SK-MEL-5 (cell line): ENCODE measurements around the gene ZNF275. TPM values are rescaled to one million over a fixed set of nuclear protein-coding genes. Genes with fewer than 3 reads are reported as not detected.
"Not testable (repeated sequence)": the region's sequence is repeated elsewhere in the genome, so short reads cannot be mapped to it uniquely, and the experiment has no call there.

ENCODE experiments used
- DNase-seq: peaks from one replicate; pipeline ENCODE4 v3.0.0-alpha.2; 2016; ENCODE audit warnings: low read depth, low spot score
- in situ Hi-C: cut with HindIII; loops from 2 replicates; pipeline ENCODE4 v1.10.0; 2016; ENCODE audit warnings: low sequenced_read_pairs, high pct_unique_total_duplicates, low pct_unique_long_range_greater_than_20kb
- polyA plus RNA-seq, 2 experiments: library from polyadenylated mRNA; depleted of rRNA; stranded (reverse); fragments of >200 nt; gene quantifications; 2 replicates each; pipeline ENCODE4 v1.2.3, GENCODE V29; 2015
- total RNA-seq: library from RNA; depleted of rRNA; stranded (reverse); fragments of >200 nt; shearing (Covaris generic); gene quantifications from 2 replicates; pipeline ENCODE4 v1.2.3, GENCODE V29; 2014; rRNA removed

Gene ZNF275, protein sequence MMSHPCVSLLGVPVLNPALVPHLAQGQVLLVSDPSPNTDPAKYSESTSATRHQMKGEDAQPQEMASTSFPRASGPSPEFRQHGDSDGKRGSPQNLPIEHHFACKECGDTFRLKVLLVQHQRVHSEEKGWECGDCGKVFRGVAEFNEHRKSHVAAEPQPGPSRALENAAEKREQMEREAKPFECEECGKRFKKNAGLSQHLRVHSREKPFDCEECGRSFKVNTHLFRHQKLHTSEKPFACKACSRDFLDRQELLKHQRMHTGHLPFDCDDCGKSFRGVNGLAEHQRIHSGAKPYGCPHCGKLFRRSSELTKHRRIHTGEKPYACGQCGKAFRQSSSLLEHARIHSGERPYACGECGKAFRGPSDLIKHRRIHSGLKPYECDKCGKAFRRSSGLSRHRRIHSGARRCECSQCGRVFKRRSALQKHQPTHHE
- total RNA-seq = 8.5 and 9.1 TPM in 2 replicates
- 9.5 and 13.3 TPM in 2 replicates for polyA plus RNA-seq (2015; cell fraction: cytosol; rRNA removed)
- polyA plus RNA-seq (2015; cell fraction: nucleus; rRNA removed) = 10.9 and 13.7 TPM in 2 replicates

DNA sequence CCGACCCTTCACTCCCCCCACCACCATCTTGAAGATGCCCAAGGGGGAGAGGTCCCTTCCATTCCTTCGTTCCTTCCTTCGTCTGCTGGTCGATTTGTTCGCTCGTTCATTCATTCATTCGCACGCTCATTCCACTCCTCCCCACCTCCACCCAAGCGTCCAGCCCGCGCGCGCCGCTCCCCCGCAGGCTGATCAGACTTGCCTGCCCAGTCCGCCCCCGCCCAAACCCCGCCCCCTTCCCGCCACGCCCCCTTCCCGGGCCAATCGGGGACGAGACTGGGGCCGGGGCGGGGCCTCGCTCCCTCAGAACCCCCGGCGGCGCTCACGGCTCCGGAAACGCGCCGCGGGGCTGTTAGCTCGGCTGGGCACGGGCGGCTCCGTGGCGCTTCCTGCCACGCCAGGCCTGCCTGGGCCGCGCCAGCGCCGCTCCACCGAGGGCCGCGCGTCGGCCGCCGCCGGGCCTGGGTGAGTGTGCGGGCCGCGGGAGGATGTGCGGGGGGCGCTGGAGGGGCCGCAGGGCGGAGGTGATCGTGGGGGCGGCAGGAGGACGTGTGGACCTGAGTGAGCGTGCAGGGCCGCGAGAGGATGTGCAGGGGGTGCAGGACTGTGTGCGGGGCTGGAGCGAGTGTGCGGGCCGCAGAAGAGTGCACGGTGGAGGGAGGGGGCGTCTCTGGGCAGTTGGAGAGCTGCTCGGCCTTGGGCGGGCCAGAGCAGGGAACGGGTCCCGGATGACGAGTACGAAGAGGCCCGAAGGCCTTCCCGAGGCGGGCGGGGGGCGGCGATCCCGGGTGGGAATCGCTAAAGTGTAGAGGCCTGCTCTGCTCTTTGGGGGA is at the start of gene ZNF275:
Gene ZNF275, plus strand, starts transcription at position 333 of the 833 bp plus-strand sequence. CDS start 2,527 bp downstream, outside the sequence.
- in situ Hi-C loops = no loop called here

DNA sequence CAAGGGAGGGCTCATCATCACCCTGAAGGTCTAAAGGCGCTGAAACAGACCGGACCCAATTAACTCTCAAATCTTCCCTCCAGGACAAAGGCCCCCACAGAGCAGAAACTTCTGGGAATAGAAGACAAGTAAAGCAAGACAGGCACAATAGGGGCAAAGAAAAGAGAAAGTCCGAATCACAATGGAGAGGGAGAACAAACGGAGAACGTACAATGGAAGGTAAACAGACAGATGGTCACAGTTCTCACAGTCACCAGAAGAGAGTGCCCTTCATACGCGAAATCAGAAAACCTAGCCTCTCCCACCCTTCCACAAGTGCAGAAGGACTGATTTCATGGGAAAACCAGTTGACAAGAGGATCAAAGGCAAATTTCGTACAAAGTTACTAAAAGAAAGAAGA is 48.3 kb upstream of the ZNF275 start:
- in situ Hi-C loops, DNase-seq: not testable (repeated sequence)

More for the DNA sequence above, at the start of gene ZNF275:
- DNase-seq = peak; percentile 57

DNA sequence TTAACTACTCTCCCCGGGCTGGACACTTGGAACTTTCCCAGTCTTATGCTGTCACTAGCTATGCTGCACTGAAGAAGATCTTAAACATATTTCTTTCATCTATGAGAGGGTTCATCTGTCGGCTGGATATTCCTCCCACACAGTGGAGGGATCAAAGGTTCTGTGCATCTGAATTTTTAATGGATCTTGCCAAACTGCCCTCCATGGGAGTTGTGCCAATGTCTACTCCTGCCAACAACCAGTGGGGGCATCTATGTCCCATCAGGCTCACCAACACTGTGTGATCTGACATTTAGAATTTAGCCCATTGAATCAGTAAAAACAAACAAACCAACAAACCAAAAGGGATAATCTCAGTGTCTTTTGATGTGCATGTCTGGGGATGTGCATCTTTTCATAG is 45.1 kb upstream of the ZNF275 start:
- DNase-seq, in situ Hi-C loops: not testable (repeated sequence)

DNA sequence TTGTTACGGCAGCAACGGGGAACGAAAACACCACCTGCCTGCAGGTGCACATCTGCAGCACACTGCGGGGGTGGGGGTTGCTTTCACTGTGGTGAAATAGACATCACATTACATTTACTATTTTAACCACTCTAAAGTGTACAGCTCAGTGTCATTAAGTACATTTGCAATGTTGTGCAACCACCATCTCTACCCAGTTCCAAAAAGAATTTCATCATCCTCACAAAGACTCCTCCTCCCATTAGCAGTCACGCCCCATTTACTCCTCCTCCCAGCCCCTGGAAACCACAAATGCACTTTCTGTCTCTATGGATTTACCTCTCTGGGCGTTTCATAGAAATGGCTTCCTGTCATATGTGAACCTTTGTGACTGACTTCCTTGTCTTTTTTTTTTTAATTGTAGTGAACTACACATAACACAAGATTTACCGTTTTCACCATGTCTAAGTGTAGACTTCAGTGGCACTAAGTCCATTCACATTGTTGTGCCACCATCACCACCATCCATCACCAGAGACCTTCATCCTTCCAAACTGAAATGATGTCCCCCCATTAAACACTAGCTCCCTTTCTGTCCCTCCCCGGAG is 40.4 kb upstream of the ZNF275 start:
- in situ Hi-C loops, DNase-seq: not testable (repeated sequence)

DNA sequence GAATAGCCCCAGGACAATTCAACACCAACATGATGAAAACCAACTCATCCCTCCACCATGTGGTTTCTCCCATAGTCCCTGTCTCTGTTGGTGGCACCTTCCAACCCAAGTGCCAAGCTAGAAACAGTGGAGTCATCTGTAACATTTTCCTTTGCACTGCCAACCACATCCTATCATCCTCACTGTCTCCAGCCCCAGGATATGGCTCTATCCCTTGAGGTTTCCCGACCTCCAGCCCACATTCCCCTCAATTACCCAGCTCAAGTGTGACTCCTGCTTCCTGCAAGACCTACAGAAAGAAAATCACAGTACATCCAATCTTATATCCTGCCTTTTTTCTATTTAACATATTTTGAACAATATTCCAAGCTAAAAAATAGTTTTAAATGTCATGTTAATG is 36.6 kb upstream of the ZNF275 start:
- in situ Hi-C loops = no loop called here
- DNase-seq = peak; percentile 7

DNA sequence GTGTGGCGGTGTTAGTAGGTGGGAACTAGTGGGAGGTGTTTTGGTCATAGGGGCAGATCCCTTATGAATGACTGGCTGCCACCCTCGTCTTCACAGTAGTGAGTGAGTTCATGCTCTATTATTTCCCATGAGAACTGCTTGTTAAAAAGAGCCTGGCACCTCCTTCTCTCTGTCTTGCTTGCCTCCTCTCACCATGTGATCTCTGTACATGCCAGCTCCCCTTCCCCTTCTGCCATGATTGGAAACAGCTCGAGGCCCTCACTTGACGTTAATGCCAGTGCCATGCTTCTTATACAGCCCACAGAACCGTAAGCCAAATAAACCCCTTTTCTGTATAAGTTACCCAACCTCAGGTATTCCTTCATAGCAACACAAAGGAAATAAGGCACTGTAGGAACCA is 34.1 kb upstream of the ZNF275 start:
- in situ Hi-C loops = no loop called here
- no peak for DNase-seq

DNA sequence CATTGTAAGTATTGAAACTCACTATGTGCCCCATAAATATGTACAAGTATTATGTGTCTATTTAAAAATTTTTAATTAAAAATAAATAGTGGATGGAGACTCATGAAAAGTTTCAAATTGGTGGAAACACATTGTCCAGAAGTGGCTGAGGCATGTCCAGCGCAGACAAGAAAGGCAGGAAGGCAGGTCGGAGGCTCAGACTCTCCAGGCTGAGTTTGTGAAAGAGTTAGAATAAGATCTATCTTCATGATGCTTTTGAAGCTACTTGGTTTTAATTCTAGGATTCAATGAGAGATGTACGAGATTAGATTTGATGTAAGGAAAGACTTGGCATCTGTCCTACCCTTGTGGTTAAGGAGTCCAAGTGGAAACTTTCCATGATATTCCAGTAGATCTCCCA is 32.2 kb upstream of the ZNF275 start:
- DNase-seq = no peak
- in situ Hi-C loops = no loop called here

DNA sequence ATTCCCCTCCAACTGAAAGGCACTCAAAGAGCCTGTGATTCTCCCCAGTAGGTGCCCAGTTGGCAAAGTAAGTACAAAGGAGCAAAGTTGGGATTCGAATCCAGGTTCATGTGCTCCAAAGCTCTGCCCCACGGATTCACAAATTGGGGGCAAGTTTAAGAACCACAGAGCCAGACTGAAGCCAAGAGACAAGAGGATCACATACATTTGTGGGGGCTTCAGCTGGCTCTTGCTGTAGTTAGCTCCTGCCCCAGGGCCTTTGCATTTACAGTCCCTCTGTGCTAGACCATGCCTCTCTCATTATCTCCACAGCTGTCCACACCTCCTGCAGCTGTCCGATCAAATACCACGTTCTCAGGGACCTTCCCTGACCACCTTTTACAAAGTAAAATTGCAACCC is 31.2 kb upstream of the ZNF275 start:
- DNase-seq = no peak
- in situ Hi-C loops = no loop called here

DNA sequence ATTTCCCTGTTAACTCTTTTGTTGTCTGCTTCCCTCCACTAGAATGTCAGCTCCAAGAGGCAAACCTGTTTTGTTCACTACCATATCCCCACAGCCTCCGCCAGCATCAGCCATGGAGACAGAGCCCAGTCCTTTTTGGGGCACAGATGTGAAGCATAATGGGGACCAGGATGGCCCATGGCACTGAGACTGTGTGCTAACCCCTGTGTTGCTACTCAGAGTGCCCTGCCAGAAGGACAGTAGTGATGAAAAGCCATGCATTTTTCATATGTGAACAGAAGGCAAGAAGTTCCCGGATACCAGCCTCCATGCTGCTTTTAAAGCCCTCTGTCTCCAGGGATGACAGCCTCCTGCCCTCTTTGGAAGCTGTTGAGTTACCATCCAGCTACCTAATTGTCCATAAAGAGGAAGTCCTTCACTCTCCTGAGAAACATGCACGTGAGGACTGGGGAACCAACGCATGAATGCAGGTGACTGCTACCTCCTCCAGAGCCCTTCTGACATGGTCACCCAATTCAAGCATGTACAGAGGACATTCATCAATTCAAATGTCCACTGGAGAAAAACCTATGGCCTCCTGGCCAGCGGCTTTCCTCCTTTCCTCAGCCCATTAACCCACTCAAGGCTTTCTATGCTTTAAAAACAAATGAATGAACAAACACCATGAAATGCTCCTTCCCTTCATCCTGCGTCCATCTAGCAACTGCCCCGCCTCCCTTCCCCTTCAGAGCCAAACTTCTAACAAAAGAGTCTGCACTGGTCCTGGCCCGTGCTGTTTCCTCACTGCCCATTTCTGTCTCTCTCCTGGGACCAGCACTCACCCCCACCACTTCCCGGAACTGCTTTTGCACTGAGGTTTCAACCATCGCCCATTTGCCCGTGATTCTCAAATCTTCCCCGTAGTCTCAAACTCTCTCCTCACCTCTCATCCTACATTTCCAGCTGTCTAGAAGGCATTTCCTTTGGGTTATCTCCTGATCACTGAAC is 30.4 kb upstream of the ZNF275 start:
- in situ Hi-C loops = no loop called here

DNA sequence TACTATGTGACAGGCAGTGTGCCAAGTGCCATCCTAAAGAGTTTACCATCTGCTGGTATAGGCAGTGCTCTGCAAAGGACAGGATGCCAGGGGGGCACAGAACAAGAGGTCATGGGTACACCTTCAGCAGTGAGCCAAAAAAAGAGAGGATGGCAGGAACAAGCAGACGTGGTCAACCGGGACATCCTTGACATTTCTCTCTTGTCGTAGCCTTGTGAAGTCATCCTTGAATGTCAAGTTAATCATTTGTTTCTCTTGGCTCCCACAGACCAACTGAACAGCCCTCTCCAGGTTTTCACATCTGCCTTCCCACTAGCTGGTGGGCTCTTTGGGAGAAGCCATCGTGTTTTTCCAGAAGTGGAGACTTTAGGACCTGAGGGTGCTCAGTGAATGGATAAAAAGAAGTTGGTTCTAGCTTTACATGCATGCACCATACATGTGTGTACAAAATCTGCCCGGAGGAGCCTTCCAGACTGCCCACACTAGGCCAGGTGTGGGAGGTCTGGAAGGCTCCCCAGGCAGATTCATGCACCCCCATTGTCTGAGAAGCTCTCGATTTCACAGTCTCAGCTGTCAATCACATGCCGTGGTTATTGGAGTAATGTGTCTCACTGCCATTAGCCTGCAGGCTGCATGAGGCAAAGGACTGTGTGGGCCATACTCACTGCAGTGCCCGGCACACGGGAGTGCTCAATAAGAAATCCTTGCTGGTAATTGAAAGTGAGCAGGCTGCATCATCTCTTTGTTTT is 28.8 kb upstream of the ZNF275 start:
- no peak for DNase-seq
- in situ Hi-C loops = no loop called here

More for the DNA sequence above, 30.4 kb upstream of the ZNF275 start:
- no peak for DNase-seq

DNA sequence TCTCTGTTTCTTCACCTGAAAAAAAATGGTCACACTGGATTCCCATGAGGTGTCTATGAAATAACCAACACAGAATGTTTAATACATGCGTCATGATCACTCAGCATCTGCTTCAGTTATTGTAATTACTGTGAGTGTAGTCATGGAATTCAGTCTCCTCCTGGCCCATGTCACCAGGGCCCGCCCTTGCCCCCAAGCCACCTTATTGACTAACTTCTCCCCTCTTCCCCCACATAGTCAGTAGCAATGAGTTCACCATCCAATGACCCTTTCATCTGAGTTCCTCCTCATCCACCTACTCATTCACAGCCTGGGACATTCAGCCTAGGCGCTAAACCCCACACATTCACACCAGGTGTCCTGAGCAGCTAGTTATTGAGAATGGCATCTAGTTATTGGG is 28.0 kb upstream of the ZNF275 start:
- DNase-seq = no peak
- in situ Hi-C loops = no loop called here

DNA sequence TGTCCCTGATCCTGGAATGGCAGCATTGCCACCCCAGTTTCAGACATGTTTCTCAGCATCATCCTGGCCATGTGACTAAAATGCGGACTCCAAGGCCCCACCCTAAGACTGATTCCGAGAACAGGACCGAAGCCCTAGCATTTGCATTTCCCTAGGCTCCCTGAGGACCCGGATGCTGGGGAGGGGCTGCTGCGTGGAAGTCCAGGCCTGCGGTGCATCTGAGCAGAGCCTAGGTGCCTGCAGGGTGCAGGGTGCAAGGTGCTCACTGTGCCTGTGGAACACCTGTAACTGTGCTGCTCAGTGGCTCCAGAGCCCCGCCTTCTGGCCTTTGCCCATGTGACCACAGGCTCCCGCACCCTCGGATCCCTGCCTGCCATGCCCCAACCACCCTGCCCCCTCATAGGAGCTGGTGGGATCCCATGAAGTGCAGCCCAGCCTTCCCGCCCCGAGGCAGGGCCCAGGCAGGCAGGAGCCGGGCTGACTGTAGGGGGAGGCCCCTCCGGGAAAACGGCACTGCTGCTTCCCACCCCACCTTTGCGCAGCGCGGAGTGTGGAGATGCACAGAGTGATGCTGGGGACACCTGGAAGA is 27.3 kb upstream of the ZNF275 start:
- in situ Hi-C loops = no loop called here

DNA sequence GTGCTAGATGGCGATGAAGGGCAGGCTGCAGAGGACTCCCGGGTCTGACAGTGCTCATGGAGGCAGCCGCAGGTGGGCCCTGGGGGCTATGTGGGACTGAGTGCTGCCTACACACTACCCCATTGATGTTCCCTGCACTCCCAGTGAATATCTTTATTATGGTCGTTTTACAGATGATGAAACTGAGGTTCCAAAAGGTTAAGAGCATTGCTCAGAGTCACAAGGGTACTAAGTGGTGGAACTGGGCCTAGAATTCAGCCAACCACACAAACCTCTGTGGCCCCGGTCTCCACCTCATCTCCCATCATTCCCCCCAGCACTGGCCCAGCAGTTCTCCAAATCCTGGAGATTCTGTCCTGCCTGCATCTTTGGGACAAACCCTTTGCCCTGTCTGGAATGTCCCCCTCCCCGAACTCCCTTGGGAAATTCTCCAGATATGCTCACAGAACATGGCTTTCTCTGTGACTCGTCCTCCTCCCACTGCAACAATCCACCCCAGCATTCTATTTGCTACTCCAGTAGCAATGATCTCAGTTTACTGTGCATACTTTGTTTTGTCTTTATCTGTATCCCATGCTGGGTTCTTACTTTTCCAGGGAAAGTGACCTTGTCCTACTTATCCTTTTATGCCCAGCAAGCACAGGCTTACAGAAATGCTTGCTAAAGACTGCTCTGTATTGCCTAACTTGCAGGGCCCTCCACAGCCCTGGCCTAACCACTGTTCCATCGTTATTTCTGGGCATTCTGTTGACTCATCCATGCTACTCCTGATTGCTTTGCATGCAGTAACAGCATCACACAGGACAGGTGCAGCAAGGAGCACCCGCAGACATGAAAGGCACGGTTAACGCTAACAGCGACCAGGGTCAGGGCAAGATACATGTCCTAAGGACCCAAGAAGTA is 26.4 kb upstream of the ZNF275 start:
- in situ Hi-C loops = no loop called here
- peak; percentile 63 for DNase-seq

More for the DNA sequence above, 27.3 kb upstream of the ZNF275 start:
- no peak for DNase-seq

DNA sequence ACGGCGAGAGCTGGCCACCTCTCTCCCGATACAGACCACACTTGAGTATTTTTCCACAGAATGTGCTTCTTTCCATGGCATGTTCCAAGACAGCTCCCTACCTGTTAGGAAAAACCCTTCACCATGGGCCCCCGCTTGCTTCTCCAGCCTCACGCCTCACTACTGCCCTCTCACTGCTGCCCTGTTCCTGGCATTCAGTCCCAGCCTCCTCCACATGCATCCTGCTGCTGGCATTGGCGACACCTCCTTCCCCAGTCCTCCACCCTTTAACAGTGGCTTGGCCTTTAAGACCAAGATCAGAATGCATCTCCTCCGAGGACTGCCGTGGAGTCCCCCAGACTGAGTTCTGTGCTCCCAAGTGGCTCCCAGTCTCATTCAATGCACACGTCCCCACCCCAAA is 23.1 kb upstream of the ZNF275 start:
- DNase-seq = no peak
- in situ Hi-C loops = no loop called here

DNA sequence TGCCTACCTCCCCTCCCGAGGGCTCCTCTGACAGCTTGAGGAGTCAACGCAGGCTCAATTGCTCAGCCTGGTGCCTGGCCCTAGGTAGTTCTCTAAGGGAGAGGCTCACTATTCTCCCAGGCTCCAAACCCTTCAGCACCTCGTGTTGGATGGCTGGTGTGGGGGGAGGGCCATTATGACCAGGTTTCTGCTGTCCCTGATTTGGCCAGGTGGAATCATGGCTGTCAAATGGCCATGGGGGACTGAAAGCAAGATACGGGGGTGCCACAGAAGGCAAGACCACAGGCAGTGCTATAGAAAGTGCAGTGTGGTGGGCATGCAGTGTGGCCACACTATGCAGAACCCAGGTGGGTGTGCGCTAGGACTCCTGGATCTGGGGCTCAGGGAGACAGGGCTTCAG is 21.9 kb upstream of the ZNF275 start:
- no peak for DNase-seq
- in situ Hi-C loops = no loop called here
